Cerebellar cortex (tissue), 1 donor: Measurements from ENCODE around the gene FXYD3.
"Not testable (repeated sequence)": the region's sequence is repeated elsewhere in the genome, so short reads cannot be mapped to it uniquely, and the experiment has no call there.

Source experiments
- DNase-seq: peaks from one replicate; pipeline ENCODE4 v3.0.0-alpha.2; 2015; ENCODE audit warnings: low spot score

The FXYD3 gene

DNA sequence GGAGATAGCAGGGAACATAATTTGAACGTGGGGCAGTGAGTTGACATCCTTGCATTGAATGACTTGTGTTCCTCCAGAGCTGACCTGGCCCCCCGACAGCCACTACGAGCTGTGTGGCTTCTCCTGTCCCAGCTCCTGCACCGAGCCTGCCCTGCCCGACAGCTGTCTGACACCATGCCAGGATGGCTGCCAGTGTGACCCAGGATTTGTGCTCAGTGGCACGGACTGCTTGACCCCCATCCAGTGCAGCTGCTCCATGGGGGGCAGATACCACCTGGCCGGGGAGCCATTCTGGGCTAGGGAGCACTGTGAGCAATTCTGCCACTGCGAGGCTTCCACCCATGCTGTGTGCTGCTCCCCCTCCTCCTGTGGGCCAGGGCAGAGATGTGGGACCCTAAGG is 29.2 kb upstream of the FXYD3 start:
- no peak for DNase-seq

DNA sequence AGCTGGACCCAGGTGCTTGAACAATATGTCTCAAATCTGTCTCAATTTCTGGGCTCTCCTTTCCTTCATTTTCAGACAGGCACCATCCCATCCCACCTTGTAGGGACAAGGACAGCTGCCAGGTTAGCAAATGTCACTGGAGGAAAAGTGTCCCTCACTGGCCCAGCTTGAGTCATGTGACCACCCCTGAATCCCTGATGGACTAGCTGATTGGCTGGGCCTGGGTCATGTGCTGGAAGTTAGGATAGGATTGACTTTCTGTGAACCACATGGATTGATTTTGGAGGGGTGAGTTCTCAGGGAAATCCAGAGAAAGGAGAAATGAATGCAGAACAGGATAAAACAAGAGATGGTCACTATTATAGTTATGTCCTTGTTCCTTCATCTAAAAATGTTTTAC is 28.2 kb upstream of the FXYD3 start:
- DNase-seq = no peak

DNA sequence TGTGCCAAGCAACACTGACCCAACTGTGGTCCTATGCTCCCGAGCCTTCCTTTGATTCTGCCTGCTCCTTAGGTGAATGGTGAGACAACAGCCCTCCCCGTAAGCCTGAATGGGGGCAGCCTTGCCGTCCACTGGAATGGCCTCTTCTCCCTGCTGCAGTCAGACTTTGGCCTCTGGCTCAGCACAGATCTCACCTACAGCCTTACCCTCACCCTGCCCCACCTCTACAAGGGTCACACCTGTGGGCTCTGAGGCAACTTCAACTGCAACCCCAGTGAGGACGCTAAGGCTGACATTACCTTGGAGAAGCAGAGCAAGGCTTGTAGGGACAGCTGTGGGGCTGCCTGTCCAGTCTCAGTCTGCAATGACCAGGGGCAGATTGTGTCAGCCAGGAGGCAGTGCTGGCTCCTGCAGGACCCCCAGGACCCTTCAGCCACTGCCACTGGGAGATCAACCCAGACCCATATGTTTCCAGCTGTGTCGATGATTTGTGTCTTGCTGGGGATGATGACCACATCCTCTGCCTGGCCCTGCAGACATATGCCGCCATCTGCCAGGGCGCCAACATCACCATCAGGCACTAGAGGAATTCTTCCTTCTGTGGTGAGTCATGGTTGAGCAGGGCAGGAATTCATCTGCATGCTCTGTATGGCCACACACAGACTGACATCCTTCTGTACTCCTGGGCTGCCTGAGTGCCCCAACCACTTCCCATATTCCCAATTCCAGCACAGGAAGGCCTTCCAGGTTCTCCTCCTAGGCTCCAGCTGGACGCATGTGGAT is 27.3 kb upstream of the FXYD3 start:
- no peak for DNase-seq

DNA sequence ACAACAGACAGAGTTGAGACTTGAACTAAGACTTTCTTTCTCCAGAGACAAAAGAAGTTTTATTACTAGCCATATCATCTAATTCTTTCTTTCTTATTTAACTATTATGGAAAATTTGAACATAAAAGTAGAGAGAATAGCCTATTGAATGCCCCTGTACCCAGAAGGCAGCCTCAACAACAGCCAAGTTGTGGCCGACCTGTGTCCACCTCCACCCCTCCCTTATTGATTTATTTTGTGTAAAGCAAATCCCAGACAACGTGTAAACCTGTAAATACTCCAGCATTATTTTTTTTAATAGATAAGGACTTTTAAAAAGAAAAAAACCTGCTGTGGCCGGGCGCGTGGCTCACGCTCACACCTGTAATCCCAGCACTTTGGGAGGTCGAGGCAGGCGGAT is 26.1 kb upstream of the FXYD3 start:
- DNase-seq = no peak

DNA sequence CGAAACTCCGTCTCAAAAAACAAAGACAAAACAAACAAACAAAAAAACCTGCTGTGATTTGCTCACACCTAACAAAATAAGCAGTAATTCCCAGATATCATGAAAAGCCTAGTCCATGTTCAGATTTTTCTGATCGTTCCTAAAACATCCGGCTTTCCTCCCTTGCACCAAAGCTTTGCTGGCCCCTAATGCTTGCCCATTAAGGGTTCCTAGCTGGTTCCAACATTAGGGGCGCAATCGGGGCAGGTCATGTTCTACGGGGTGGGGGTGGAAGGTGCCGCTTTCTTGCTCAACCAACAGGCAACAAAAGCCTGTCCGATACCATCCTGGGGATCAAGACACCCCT is 25.5 kb upstream of the FXYD3 start:
- DNase-seq = no peak

DNA sequence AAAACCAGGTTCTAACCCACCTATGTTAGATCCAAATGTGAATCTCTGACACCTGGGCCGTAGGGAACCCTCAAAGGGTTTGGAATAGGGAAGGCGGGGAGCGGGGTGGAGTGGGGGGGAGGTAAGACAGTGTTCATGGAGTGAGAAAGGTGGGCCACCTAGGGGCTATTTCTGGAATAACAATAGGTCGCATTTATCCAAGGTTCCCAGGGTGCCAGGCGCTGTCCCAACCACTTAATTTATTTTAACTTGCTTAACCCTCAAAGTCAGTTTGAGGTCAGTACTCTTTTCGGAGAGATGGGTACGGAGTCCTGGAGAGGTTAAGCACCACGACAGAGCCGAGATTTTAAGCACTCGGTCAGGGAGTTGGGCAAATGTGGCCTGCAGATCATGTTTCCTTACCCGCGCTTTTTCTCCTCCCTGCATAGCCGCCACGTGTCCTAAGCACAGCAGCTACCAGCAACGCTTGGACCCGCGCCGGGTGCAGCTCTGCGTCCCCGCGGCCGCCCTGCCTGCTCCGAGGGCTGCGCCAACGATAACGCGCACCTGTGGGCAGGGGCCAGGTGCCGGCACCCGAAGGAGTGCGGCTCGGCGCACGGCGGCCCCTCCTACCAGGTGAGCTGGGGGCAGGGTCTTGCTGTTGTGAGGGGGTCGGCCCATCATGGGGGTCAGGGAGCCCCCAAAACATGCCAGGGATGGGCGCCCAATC is 25.0 kb upstream of the FXYD3 start:
- peak; percentile 84 for DNase-seq

DNA sequence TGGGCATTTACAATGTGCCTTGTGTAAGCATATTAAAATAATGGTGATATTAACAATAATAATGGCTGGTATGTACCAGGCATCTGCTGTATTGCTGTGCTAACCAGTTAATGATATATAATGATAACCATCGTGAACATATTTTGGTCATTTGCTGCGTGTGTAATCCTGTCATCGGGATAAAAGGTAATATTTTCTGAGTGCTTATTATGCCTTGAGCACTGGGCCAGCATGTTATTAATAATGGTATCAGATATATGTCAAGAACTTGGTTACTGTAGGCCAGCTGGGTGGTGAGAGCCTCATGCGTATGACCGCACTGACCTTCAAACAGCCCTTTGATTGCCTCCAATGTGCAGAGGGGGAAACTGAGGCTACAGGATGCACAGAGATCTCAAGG is 22.2 kb upstream of the FXYD3 start:
- DNase-seq = no peak

DNA sequence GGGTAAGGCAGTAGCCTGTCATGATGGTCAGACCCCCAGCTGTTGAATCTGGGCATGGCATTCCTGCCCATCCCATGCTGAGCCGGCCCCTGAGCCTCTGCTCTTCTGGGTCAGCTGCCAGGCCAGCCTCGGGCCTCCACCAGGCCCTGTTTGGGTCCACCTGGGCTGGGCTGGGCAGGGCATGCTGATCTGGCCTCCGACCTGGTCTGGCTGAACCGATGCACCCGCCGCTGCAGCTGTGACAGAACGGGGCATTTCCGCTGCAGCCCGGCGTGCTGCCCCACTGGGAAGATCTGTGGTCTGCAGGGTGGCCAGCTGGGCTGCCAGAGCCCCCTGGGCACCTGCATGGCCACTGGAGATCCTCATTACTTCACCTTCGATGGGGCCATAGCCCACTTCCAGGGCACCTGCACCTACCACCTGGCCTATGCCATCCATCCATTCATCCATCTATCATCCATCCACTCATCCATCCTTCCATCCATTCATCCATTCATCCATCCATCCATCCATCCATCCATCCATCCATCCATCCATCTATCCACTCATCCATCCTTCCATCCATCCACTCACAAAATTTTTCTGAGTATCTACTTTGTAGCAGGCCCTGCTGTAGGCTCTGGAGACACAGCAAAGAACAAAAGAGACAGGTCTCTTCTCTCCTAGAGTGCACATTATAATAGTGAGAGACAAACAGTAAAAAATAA is 21.5 kb upstream of the FXYD3 start:
- DNase-seq = no peak

DNA sequence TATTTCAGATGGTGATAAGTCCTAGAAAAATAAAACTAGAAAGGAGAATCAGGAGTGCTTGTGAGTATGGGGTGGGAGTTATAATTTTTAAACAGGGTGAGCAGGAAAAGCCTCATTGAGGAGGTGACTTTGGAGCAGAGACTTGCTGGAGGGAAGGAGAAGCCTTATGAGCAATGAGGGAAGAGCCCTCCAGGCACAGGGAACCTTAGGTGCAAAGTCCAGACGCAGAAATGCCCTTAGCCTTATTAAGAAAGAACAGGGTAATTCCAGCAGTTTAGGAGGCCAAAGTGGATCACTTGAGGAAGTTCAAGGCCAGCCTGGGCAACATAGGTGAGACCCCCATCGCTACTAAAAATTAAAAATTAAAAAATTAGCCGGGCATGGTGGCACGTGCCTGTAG is 21.0 kb upstream of the FXYD3 start:
- no peak for DNase-seq

DNA sequence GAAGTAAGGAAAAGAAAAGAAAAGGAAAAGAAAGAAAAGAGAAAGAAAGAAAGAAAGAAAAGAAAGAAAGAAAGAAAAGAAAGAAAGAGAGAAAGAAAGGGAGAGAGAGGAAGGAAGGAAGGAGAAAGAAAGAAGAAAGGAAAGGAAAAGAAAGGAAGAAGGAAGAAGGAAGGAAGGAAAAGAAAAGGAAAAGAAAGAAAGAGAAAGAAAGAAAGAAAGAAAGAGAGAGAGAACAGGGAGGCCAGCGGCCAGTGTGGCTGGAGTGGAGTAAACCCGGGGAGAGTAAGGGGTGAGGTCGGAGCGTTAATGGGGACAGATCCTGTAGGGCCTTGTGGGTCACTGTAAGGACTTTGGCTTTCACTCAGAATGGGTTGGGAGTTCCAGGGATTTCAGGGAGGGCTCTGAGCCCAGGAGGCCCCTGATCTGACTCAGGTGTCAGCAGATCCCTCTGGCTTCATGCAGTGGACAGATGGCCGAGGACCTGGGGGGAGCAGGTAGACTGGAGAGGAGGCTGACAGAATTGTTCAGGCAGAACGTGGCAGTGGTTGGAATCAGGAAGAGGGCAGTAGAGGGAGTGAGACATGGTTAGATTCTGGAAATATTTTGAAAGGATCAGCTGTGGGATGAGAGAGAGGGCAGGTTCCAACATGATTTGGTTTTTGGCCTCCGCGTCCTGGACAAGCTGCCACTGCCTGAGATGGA is 19.8 kb upstream of the FXYD3 start:
- peak; percentile 96 for DNase-seq

DNA sequence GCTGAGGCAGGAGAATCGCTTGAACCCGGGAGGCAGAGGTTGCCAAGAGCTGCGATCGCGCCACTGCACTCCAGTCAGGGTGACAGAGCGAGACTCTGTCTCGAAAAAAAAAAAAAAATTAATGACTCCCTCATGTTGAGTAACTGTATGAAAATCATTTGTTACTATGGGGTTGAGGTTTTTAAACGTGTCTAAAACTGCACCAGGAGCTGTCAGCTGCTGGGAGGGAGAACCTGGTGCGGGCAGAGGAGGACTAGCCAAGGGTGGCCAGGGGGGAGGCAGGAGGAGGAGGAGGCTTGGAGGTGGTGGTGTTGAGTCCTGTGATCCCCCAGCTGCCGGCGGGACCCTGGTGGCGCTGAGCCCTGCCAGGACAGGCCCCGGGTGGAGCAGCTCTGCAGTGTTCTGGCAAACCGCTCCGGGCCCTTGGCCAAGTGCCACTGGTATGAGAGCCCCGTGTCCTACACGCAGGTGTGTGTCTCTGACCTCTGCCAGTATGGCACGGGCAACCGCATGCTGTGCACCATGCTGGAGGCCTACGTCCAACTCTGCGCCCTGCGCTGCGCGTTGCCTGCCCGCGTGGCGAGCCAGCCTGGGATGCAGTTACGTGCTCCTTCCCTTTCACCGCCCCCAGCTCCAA is 17.1 kb upstream of the FXYD3 start:
- DNase-seq = peak; percentile 52

DNA sequence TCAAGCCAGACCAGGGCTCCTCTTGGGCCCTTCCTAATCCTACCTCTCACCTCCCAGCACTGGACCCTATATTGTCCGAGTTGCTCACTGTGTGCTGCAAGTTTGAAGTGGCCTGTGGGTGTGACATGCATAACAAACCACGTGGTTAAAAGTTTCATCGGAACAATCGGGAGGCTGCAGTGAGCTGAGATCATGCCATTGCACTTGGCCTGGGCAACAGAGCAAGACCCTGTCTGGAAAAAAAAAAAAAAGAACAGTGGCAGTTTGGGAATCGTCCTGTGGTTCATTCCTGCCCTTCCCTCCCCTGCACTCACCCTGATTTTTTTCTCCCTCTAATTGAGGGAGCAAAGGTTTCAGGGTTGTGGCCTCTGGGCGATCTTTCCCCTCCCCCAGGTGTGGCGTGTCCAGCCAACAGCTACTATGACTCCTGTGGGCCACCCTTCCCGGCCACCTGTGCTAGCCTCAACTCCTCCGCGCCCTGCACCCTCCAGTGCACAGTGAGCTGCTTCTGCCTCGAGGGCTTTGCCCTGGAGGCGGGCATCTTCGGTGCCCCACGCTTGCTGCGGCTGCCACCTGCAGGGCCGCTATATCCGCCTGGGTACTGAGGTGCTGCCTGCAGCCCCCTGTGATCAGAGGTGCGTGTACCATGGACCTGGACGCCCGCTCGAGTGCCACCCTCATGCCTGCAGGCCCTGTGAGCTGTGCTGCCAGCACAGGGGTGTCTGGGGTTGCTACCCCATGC is 16.3 kb upstream of the FXYD3 start:
- DNase-seq = no peak

DNA sequence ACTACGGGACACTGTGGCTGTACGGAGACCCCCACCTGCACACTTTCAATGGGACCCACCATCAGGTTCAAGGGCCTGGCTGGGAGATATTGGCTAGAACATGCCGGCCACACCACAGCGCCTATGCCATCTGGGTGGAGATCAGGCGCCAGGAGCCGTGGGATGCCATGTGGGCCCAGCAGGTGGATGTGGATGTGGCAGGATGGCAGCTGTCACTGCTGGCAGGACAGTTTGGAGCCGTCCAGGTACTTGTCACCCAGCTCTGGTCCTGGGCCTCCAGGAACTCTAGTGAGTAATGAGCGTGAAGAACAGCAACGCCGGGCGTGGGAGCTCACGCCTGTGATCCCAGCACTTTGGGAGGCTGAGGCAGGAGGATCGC is 15.7 kb upstream of the FXYD3 start:
- DNase-seq = peak; percentile 40

DNA sequence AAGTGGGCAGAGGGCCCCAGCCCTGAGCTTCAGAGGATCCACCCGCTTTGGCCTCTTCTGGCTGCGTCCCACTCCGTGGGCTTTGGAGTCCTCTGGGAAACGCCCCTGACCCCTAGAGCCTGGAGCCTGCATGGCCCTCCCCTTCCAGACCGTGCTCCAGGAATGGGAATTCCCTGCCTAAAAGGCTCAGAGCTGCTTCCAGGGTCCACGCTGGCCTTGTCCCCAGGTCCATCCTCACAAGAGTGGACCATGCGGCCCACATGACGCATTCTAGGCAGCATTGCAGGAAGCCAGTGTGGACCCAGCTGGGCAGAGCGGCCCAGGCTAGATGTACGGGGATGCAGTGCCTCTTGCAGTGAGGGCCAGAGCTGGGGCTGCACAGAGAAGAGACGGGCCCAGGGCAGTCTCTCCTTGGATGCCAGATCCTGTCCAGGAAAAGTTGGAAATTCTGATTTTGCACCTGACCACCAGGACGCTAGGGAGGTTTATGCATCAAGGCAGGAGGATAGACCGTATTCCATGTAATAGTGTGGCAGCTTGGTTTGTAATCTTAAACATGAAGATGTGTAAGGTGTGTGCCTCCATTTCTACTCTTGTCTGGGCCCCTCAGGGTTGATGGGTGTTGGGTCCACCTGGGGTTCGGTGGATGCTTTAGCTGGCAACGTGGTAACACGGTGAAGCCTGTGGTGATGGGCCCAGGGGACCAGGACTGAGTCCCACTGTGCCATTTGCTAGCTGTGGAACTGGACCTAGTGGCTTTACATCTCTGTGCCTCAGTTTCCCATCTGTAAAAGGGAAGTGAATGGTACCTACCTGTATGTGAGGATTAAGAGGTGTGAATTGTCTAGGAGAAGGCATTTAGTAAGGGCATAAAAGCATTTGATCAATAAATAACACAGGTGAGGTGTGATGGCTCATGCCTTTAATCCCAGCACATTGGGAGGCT is 14.8 kb upstream of the FXYD3 start:
- no peak for DNase-seq

DNA sequence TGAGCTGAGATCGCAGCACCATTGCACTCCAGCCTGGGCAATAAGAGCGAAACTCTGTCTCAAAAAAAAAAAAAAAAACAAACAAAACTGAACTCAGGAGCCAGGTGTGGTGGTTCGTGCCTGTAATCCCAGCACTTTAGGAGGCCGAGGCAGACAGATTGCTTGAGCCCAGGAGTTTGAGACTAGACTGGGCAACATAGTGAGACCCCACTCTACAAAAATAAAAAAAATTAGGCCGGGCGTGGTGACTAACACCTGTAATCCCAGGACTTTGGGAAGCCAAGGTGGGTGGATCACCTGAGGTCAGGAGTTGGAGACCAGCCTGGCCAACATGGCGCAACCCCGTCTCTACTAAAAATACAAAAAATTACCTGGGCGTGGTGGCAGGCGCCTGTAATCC is 13.7 kb upstream of the FXYD3 start:
- DNase-seq = not testable (repeated sequence)

DNA sequence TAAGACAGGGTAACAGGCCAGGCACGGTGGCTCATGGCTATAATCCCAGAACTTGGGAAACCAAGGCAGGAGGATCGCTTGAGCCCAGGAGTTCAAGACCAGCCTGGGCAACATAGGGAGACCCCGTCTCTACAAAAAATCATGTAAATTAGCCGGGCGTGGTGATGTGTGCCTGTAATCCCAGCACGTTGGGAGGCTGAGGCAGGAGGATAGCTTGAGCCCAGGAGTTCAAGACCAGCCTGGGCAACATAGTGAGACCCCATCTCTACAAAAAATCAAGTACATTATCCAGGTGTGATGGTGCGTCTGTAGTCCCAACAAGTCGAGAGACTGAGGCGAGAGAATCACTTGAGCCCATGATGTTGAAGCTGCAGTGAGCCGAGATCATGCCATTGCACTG is 12.0 kb upstream of the FXYD3 start:
- not testable (repeated sequence) for DNase-seq

DNA sequence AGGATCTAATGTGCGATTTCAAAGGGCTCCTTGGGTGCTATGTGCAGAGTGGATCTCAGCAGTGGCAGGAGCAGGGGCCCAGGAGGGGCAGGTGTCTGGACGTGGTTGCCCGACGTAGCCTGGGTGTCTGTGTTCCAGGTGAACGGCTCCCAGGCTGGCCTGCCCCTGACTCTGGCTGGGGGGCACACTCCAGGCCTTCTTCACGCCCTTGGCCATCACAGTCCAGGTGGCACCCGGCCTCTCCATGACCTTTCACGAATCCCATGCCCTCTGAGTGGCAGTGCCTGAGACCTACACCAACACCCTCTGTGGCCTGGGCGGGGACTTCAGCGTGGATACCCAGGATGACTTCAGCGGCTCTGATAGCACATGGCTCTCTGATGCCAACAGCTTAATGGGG is 11.3 kb upstream of the FXYD3 start:
- no peak for DNase-seq

DNA sequence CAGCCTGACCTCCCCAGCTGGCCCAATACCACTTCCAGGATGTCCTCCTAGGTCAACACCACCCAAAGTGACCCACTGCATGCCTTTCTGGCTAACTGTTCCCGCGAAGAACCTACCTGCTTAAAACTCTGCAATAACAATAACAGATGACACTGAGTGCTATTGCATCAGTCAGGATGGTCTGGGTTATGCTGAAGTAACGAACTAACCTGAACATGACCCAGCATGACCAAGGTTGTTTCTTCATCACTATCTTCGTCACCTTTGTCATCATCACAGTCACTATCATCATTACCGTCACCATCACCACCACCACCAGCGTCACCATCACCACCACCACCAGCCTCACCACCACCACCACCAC is 10.6 kb upstream of the FXYD3 start:
- no peak for DNase-seq

DNA sequence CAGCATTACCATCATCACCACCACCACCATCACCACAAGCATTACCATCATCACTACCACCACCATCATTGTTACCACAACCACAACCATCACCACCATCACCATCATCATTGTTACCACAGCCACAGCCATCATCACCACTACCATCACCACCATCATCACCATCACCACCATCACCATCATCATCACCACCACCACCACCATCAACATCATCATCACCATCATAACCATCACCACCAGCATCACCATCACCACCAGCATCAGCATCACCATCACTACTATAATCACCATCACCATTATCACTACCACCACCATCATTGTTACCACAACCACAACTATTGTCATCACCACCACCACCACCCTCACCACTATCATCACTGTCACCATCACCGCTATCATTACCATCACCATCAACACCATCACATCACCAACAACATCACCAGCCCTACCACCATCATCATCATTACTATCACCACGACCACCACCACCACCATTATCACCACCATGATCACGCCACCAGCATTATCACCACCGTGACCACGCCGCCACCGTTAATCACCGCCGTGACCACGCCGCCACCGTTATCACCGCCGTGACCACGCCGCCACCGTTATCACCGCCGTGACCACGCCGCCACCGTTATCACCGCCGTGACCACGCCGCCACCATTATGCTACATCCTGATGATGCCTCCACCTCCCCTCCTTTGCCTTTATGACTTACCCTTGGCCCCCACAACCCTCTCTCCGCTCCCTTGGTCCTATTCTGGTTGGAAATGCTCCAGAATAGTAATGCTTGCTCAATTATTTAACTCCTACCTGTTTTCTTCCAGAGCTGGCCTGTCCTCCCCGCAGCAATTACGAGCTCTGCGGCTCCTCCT is 10.0 kb upstream of the FXYD3 start:
- DNase-seq = no peak

DNA sequence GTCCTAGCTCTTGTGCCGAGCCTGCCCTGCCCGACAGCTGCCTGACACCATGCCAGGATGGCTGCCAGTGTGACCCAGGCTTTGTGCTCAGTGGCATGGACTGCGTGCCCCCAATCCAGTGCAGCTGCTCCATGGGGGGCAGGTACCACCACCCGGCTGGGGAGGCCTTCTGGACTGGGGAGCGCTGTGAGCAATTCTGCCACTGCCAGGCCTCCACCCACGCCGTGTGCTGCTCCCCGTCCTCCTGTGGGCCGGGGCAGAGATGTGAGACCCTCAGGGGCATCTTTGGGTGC is 9.4 kb upstream of the FXYD3 start:
- no peak for DNase-seq
